Activated naive CD4-positive, alpha-beta T cell treated with Interleukin-2 at 50 U/mL for 16 hours (primary cell): ENCODE measurements around the gene PARVA.

ENCODE experiments used
- DNase-seq: peaks from one replicate; pipeline ENCODE4 v3.0.0-alpha.2; 2020

PARVA gene

DNA sequence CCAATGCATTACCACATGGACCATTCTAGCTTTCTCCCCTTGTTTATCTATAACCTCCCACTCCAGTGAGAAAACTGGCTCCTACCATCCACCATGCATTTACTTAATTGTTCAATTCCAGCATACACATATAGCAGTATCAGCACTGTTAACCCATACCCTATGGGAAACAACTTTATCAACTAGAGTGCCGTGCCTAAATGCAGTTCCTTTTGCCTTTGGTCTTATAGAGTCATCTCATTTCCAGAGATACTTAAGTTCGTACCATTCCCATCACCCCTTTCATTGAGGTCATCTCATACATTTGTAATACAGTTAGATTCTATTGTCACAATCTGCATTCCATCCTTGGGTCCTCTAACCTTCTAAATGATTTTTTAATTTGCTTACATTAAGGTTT, 86.9 kb downstream of the PARVA start:
- DNase-seq, result no peak

DNA sequence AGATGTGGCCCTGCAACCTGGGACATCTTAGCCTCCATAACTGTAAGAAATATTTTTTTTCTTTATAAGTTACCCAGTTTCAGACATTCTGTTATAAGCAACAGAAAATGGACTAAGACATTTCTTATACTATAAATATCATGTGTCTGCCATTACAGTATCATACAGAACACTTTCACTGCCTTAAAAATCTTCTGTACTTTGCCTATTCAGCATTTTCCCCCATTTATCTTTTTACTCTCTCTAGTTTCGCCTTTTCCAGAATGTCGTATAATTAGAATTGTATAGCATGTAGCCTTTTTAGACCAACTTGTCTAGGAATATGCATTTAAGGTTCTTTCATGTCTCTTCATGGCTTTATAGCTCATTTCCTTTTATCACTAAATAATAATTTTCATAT, 88.0 kb downstream of the PARVA start:
- no peak for DNase-seq

DNA sequence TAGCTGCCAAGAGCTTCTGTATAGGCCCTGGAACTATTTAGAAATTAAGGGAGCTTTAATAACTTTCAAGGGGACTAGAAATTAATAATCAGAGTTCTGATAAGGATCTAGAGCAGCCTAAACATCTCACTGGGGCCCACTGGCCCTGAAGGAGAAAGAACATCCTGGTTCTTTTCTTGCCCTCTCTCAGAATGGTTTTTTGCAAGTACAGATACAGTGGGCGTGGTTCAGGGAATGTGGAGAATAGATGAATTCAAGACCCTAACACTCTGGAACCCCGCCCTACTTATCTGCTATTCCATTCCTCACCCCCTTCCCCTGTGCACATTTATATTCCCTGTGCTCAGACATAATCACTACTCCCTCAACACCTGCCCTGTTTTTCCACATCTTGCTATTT, 90.2 kb downstream of the PARVA start:
- DNase-seq, result no peak

DNA sequence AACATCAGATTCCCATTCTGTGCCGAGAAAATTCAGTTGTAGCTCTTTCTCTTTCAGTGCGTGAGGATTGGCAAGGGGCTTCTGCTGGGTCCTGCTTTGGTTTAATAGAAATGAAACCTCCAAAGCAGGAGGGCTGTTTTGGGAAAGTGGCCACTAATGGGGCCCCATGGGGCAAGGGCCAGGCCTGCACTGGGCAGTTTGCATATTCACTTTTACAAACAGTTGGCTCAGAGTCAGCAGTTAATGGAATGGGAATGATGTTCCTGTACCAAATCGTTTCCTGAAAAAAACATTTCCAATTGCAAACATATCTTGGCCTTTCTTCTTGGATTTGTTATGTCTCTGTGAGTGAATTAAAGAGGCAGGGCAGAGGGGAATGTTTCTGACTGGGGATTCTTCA, 92.1 kb downstream of the PARVA start:
- no peak for DNase-seq

DNA sequence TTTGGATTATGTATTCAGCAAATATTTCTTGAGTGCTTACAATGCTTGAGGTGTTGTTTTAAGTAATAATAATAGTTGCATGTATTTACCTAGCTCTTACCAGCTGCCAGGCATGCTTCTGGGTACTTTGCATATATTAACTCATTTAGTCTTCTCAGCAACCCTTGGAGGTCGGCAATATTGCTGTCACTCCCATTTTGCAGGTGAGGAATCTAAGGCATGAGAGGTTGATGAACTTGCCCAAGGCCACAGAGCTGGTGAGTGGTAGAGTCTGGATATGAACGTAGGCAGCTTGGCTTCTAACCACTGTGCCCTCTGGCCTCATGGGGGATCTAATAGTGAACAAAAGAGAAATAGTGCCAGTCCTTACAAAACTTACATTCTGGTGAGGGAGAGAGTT, 92.9 kb downstream of the PARVA start:
- no peak for DNase-seq

DNA sequence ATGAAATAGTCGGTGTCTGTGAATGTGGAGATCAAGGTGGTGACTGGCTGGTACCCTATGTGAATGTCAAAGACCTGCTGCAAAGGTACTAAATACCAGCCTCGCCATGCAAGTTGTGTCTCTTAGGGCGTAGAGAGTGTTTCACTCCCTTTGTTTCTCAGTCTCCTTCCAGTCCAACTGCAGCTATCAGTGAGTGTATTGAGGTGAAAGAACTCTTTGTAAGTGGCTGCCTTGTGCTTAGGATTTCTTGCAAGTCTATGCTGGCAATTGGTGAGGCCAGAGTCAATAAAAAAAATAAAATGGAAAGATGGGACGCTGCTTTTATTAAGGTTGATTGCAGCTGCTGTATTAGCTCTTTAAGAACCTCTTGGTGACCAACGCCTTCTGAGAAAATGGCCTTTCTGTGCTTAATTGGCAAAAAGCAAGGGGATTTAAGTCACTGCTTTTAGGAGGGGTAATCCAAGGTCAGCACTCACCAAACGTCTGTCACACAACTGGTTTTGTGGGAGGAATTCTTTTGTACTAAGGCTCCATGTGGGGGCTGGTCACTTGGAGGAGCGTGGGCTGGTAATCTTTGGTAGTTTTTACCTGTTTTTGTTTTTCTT, 95.1 kb downstream of the PARVA start:
- no peak for DNase-seq

DNA sequence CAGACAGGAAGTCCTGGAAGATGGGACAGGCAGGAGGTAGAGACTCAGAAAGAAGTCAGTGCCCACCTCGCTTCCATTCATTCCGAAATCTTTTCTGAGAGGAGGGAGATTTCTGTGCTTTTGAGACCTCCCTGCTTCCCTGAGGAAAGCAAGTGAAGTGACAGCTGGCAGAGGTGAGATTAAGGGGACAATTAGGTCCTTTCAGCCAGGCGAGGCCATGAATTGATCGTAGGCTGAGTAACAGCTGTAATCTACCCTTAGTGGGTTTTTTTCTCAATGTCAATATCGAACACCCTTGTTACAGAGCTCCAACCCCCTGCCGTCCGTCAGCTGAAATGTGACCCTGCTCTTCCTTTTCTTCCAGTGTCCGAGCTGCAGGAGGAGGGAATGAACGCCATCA, 96.0 kb downstream of the PARVA start:
- no peak for DNase-seq

DNA sequence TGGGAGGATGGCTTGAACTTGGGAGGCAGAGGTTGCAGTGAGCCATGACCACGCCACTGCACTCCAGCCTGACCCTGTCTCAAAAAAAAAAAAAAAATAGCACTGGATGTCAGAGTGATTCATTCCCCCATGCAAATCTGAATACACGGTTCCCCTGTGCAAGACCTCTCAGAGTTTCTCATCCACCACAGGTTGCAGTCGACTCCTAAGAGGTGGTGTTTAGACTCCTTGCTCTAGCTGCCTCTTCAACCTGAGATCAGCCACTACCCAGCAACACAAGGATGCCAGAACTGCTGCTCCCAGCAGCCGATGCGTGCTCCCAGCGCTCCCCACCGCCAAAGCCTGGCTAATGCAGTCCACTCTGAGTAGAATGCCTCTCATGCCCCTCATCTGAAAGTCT, 97.5 kb downstream of the PARVA start:
- no peak for DNase-seq

DNA sequence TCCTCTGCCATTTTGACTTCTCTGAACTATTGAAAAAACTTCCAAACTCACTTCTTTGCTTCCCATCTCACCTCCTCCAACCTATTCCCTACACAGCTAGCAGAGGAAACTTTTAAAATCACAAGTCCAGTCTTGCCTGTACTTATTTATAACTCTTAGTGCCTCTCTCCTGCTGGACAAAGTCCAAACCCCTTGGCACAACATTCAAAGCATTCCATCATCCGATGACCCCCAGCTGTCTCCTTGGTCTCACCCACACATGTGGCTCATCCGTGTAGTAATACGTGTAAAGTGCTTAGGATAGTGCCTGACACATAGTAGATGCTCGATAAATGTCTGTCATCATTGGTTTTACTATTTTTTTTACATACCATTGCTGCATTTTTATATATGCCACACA, 101.4 kb downstream of the PARVA start:
- DNase-seq, result no peak

DNA sequence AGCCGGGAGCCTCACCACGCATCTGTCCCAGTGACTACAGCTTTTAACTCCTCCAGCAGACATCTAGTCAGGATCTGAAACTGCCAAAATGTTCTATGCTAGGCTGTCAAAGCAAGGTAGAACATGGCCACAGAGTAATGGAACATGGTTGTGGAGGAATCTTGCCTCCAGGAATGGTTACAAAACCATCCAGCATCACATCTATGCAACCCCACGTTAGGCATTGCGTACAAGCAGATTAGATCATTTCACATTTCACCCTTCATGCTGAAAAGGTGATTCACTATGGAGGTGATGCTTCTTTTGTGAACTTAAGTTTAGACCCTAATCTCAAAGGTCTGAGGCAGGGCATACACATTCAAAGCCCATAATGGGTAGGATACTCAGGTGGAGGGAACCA, 103.0 kb downstream of the PARVA start:
- DNase-seq, result no peak

DNA sequence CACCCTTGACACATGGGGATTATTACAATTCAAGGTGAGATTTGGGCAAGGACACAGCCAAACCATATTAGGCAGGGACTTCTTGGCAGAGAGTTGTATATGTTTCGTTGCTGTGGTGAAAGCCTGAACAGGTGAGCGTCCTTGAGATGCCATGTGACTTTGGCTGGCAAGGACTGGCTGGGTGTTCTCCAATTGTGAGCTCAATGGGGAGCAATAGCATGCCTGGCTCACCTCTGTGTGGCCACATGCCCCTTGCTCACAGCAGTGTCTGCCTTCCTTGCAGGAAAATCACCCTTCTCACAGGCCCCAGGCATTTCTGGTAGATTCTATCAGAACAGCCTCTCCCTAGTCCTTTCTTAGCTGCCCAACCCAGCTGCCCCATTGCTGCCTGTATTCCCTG, 105.5 kb downstream of the PARVA start:
- no peak for DNase-seq

DNA sequence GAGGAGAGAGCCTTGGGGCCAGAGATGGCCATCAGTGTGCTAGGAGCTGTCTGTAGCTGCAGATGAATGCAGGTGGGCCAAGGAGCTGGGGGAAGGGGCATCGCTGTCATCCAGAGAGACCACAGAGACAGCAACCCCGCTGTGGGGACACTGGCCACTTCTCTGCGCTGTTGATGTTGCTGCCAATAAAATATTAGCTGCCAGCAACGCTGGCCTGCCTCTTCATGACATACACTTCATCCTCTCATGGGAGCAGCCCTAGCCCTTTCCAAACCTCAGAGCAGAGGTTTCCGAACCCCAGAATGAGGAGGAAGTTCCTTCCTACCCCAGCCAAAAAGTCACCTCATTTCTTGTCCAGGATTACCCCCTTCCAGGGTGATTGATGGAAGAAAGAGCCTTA, 106.2 kb downstream of the PARVA start:
- no peak for DNase-seq

DNA sequence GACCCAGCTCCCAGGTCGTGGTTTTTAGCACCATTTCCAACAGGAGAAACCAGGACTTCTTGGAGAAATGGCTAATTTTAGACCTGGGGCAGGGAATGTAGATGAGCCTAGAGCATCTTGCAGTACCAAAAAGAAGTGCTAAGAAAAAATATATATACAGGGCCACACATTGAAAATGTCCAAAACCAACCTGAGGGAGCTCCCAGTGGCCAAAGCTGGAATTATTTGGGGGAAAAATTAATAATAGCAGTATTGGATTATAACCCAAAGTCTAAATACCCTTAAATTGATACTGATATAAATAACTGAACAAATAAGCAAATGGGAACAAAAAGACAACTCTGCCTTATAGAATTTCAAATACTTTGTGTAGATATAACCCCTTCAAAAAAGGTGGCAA, 108.0 kb downstream of the PARVA start:
- DNase-seq, result no peak

DNA sequence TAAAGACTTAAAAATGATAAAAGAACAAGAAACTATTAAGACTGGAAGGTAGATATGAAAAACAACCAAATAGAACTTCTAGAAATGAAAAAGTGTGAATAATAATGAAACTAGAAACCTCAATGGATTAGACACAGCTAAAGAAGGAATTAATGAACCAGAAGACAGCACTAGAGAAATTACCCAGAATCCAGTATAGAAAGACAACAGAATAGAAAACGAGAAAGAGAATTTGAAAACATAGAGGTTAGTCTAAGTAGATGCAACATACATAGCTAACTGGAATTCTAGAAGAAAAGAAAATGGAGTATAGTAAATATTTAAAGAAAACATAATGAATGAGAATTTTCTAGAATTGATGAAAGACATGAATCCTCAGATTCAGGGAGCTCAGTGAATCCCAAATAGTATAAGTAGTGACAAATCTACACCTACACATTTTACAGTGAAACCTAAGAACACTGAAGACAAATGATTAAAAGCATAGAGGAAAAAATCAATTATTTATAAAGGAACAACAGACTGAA, 111.9 kb downstream of the PARVA start:
- no peak for DNase-seq

DNA sequence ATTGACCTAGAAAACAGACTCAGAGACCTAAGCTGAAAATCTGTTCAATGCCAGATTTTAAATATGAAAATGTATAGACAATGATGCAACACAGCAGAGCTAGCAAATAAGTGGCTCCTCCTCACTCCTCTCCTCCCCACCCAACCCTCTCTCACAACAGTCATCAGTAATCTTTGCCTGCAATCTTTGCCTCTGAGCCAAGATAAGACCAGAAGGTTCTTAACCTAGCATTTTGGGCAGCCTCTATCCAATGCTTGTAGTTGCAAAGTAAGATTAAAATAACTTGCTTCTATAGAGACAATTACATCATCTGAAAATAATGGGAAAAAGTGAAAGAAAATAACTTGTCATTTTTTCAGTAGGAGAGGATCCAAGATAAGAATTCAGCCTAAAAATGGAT, 117.3 kb downstream of the PARVA start:
- no peak for DNase-seq

DNA sequence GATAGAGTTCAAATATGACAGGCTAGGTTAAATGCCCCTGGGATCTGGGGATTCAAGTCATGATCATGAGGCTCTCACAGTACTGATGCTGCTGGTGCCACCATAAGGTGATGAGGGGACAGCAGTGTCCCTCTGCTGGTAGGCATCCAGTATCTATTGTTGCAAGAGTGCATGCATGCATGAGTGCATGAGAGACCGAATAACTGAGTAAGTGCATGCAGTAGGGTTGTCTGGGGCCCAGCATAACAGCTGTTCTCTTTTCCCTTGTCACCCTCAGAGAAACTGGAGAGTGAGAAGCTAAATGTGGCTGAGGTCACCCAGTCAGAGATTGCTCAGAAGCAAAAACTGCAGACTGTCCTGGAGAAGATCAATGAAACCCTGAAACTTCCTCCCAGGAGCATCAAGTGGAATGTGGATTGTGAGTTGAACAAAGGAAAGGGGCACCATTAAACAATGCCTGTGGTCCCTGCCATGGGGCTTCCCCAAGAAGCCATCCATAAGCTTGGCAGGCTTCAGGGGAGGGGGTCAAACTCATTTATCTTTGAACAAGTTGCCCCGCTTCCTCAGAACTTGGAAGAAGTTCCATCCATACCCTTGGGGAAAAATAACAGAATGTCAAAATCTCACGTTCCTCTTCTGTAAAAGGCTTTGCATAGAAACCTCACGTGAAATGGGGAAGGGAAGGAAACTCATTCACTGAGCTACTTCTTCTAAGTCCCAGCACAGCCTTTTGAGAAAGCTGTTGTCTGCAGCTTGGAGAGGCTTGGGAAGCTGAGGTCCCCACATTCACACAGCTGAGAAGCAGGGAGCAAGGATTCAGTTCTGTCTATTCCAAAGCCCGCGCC, 119.0 kb downstream of the PARVA start:
- DNase-seq, result no peak

DNA sequence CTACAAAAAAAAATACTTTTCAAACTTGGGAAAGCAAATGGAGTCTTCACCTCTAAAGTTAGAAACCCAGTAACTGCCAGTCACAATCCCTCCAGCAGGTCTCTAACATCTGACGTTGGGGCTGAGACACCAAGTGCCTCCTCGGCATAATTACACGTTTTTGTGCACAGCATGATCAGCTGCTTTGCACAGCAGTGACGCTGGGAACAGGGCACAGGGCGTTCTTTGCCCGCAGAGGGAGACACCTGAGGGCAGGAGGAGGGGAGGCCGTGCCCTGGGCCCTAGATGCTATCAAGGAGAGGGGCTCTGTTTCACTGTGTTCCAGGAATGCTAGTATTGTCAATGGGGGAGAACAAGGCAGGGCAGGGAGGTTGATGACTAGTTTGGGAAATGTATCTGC, 120.1 kb downstream of the PARVA start:
- no peak for DNase-seq

DNA sequence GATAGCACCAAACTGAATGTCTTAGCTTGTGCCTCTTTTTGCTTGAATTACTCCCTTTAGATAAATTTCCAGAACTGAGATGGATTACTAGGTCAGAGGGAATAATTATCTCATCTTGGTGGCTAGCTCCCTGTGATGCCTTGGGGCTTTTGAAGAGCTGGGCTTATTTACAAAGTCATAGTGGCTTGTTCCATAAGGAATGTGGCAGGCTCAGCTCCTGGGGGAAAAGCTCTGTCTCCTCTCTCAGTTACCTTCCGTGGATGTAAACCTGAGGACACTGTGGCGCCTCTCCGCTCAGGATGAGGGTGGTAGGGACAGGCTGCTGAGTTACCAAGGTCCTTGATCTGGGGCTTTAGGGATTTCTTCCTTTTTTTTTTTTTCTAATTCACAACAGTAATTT, 121.7 kb downstream of the PARVA start:
- DNase-seq, result no peak

DNA sequence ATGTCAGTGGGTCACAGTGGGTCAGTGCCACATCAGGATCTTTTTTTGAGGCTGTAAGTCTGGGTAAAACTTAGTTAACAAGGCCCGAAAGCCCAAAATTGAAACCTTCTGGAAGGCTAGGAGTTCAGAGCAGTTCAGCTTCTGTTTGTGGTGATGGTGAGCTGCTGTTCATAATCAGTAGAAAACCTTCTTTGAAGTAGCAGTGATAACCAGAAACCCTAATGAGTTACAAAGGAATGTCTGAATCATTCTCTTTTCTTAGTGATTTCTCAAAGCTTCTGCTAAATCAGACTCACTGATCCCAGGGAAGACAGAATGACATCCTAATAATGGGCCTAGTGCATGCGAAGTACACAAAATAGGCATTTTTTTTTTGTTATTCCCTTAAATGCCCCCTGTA, 124.7 kb downstream of the PARVA start:
- DNase-seq, result no peak

DNA sequence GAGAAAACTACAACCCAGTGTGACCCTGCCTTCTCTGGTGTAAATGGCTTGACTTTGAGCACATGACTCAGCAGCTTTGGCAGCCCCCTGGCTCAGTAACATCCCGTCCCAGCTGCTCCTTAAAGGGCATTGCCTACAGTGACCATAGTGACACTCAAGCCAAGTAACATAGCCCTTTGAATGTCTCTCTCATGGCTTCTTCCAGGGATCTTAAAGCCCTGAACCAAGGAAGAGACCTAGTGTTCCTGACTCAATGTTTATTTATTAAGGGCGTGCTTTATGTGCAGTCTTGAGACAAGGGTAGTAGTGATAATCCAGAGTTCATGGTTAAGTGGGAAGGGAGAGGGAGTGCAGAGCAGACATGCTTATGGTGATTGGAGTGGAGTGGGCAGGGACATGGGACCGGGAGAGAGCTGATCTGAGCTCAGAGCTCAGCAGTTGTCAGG, 125.7 kb downstream of the PARVA start:
- DNase-seq, result no peak

DNA sequence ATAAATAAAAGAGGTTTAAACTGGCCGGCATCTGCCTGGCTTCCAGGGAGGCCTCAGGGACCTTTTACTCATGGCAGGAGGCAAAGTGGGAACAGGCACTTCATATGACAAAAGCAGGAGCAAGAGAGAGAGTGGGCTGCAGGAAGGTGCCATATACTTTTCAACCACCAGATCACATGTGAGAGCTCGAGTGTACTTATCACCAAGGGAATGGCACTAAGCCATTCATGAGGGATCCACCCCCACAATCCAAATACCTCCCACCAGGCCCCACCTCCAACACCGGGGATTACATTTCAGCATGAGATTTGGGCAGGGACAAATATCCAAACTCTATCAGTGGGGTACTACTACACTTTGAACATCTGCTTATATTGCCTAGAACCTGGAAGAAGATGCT, 126.5 kb downstream of the PARVA start:
- no peak for DNase-seq

DNA sequence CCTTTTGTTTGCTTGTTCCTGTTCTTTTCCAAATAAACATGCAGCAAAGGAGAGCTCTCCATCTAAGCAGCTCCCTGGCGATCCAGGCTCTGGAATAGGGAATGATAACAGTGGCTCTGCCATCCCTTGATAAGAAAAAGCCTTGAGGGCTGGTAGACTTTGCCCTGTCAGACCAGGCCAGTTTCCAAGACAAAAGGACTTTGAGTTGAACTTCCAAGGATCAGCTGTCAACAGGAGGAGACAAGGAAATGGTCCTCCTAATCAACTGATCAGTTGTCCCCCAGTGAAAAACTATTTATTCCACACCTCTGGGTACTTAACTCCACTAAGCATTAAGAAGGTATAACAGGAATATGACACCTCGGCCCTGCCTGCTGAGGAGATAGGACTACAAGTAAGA, 127.8 kb downstream of the PARVA start:
- no peak for DNase-seq

DNA sequence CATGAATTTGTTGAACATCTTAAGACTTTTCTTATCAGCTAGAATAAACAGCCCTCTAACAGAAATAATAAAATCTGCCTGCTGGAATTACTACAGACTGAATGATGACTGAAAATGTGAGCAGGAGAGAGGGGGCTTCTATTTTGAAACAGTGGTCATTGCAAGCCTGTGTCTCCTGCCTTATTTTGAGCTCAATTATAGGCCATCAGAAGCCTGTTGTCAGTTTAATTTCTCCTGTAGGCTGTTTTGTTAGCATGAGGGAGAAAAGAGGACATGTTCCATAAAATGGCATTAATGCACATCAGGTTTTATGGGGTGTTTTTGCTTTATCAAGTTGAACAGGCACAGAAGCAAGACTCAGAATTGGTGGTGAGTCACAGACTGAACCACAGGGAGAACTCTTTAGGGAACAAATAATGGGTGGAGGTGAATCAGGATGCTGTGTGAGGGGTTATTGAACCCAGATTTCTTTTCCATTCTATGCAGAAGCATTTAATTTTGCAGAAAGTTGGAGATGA, 129.1 kb downstream of the PARVA start:
- DNase-seq, result no peak

DNA sequence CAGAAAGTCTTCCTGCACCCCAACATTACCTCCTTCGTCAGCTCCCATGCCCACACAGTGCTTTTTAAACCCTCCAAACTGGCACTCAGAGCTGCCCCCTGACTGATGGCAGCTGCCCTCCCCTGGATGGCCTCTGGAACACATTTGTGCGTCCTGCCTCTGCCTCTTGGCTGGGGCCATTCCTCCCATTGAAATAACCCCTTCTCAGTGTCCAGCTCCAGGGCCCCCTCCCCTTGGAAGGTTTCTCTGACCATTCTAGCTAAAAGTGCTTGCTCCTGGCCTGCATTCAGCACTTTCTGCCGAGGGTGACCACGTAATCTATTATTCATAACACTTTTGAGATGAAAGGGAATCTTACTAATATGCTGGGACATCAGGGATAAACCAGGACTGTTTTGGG, 130.0 kb downstream of the PARVA start:
- no peak for DNase-seq
